ENCODE results near the gene GNG2. TPM values are rescaled to one million over a fixed set of nuclear protein-coding genes. Genes with fewer than 3 reads are reported as not detected.

The GNG2 gene
- total and polyA plus RNA-seq, 10 of the 15 experiments (the other 5 are each of a cell fraction or from before 2014, with no cell fraction given): 31.6 to 114 (median 66.4) TPM

GRCh38 chr14:51989293-51990234 lies 129.2 kb downstream of the GNG2 start, which contains the start of gene RTRAF (continued):
- TF ChIP-seq E2F4 (IDR thresholded peaks at IDR 0.05; ENCODE audit: low read depth, low read length) (peak; percentile 12; the same call in 1 of the 2 replicates), ZBTB40 (IDR thresholded peaks at IDR 0.05; ENCODE audit: borderline replicate concordance) (peak; percentile 100), SMC3 (IDR thresholded peaks at IDR 0.05; ENCODE audit: borderline replicate concordance, low read length) (no peak), CREB1 (IDR thresholded peaks at IDR 0.05; ENCODE audit: low read depth) (peak; percentile 97), HDAC6 (IDR thresholded peaks at IDR 0.05; ENCODE audit: unreplicated experiment) (no peak), POU2F2 (IDR thresholded peaks at IDR 0.05; ENCODE audit: borderline replicate concordance, low read depth, low read length) (peak; percentile 51; the same call in 1 of the 3 replicates)
- TF ChIP-seq, protein P1, sequence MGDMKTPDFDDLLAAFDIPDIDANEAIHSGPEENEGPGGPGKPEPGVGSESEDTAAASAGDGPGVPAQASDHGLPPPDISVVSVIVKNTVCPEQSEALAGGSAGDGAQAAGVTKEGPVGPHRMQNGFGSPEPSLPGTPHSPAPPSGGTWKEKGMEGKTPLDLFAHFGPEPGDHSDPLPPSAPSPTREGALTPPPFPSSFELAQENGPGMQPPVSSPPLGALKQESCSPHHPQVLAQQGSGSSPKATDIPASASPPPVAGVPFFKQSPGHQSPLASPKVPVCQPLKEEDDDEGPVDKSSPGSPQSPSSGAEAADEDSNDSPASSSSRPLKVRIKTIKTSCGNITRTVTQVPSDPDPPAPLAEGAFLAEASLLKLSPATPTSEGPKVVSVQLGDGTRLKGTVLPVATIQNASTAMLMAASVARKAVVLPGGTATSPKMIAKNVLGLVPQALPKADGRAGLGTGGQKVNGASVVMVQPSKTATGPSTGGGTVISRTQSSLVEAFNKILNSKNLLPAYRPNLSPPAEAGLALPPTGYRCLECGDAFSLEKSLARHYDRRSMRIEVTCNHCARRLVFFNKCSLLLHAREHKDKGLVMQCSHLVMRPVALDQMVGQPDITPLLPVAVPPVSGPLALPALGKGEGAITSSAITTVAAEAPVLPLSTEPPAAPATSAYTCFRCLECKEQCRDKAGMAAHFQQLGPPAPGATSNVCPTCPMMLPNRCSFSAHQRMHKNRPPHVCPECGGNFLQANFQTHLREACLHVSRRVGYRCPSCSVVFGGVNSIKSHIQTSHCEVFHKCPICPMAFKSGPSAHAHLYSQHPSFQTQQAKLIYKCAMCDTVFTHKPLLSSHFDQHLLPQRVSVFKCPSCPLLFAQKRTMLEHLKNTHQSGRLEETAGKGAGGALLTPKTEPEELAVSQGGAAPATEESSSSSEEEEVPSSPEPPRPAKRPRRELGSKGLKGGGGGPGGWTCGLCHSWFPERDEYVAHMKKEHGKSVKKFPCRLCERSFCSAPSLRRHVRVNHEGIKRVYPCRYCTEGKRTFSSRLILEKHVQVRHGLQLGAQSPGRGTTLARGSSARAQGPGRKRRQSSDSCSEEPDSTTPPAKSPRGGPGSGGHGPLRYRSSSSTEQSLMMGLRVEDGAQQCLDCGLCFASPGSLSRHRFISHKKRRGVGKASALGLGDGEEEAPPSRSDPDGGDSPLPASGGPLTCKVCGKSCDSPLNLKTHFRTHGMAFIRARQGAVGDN (IDR thresholded peaks at IDR 0.05): peak; percentile 52; the same call in 1 of the 2 replicates
